Activated gamma-delta T cell treated with Interleukin-2 at 50 U/mL for 16 hours (primary cell): ENCODE measurements around the gene SFXN3.

Experiments
- DNase-seq: peaks from one replicate; pipeline ENCODE4 v3.0.0-alpha.2; 2020

Gene SFXN3

DNA sequence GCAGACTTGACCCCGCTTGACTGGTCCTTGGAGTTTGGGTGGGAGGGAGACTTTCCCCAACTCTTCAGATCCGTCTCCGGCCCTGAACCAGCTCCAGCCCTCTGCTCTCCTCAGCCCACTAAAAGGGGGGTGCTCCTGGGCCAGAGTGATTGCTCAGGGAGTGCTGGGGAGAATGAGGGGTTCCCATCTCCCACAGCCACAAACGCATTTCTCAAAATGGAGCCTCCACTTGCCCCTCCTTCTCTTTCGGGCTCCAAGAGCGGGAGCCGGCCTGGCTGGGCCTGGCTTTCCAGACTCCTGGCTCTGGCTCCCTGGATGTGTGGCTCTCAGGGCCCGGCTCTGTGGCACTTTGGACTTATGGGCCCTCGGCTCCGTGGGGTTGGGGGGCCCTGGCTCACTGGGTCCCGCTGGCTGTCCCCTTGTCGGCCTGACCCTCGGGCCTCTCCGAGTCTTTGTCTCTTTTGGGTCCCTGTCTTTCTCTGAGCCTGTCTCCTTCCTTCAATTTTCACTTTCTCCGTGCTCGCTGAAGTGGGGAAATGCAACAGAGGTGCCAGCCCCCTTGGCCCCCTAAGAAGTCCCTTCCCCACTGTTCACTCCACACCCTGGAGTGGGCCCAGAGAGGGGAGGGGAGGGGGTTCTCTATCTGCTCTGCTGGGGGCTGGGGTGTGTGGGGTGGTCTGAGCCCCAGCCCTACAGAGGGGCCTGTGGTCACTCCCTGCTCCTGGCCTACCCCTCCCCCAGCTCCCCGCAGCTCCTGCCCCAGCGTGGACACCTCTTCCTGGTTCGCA, 30.7 kb upstream of the SFXN3 start:
- no peak for DNase-seq

DNA sequence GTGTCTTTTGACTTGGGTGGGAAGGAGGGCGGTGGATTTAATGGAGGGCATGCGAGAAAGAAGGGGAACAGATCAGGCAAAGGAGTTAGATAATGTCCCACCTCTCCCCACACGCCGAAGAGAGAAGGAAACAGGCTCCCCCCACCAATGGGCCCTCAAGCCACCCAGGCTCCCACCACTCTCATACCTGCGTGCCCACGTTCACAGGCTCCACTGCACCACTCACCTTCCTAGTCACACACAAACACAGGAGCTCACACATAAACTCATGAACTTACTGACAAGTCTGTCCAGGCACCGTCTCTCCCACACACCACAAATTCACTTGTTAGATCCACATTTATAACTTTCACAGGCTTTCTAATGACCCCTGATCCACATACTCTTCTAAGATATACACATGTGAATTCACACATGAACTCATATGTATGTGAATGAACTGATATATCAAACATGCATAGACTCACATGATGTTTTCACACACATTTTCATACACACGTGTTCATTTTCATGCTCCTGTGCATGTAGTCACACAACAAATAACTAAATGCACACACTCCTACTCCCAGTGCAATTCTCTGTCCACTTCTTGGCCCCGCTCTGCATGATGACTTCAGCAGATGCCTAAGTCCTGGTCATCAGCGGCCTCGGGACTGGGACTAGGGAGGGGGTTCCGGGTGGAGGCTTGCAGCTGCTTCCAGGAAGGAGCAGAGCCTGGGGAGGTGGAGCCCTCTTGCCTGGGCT, 29.9 kb upstream of the SFXN3 start:
- no peak for DNase-seq

DNA sequence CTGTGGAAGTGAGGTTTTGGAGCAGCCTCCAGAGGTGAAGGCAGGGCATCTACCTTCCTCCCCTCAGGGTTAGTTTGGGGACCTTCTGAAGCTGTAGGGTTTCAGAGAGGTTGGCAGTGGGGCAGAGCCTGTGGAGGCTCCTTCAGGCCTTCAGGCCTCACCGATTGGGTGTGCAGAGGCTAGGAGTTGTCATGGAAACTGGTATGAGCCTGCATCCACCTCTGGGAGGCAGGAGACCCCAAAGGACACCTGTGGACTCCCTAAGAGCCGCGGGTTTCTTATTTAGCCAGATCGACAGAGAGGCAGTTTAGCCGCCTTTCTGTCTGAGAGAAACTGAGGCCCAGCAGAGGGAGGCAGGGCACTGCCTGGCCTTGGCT, 29.4 kb upstream of the SFXN3 start:
- DNase-seq: no peak

DNA sequence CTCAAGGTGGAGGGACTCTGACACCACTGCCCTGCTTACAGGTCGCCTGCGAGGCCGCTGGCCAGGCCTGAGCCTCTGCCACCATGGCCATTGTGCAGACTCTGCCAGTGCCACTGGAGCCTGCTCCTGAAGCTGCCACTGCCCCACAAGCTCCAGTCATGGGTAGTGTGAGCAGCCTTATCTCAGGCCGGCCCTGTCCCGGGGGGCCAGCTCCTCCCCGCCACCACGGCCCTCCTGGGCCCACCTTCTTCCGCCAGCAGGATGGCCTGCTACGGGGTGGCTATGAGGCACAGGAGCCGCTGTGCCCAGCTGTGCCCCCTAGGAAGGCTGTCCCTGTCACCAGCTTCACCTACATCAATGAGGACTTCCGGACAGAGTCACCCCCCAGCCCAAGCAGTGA, 28.6 kb upstream of the SFXN3 start:
- DNase-seq: no peak

DNA sequence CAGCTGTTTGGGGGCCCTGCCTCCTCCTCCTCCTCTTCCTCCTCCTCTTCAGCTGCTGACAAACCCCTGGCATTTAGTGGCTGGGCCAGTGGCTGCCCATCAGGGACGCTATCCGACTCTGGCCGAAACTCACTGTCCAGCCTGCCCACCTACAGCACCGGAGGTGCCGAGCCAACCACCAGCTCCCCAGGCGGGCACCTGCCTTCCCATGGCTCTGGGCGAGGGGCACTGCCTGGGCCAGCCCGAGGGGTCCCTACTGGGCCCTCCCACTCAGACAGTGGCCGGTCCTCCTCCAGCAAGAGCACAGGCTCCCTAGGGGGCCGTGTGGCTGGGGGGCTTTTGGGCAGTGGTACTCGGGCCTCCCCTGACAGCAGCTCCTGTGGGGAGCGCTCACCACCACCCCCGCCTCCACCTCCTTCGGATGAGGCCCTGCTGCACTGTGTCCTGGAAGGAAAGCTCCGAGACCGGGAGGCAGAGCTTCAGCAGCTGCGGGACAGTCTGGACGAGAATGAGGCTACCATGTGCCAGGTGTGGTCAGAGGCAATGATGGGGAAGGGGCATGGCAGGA, 27.3 kb upstream of the SFXN3 start:
- no peak for DNase-seq

DNA sequence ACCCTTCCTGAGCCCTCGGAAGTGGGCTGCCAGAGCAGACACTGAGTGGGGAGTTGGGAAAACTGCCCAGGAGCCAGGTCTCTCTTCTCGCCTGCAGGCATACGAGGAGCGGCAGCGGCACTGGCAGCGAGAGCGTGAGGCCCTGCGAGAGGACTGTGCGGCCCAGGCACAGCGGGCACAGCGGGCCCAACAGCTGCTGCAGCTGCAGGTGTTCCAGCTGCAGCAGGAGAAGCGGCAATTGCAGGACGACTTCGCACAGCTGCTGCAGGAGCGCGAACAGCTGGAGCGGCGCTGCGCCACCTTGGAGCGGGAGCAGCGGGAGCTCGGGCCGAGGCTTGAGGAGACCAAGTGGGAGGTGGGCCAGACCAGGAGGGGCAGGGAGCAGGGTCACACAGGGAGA, 25.7 kb upstream of the SFXN3 start:
- DNase-seq: no peak

DNA sequence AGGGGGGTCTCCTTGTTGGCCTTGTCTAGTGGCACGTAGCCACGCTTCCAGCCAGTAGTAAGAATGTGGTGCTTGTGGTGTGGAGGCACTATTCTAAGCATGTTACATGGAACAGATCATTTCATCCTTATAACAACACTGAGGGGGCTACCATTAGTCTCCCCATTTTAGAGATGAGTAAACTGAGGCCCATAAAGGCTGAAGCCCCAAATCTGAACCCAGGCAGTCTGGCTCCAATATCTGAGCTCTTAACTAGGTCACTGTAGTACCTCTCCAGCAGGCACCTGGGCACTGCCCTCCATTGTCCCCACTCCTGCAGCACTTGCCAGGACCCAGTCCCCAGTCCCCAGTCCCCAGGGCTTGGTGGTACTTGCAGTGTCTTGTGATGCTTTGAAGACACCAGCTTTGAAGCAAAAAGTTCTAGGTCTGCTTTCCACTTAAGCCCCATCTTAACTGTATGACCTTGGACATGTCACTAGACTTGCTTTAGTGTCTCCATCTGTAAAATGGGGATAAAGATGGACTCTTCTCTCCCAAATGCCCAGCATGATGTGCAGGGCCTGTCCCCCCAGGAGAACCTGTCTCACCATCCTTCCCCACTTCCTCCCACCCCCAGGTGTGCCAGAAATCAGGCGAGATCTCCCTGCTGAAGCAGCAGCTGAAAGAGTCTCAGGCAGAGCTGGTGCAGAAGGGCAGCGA, 25.0 kb upstream of the SFXN3 start:
- no peak for DNase-seq

DNA sequence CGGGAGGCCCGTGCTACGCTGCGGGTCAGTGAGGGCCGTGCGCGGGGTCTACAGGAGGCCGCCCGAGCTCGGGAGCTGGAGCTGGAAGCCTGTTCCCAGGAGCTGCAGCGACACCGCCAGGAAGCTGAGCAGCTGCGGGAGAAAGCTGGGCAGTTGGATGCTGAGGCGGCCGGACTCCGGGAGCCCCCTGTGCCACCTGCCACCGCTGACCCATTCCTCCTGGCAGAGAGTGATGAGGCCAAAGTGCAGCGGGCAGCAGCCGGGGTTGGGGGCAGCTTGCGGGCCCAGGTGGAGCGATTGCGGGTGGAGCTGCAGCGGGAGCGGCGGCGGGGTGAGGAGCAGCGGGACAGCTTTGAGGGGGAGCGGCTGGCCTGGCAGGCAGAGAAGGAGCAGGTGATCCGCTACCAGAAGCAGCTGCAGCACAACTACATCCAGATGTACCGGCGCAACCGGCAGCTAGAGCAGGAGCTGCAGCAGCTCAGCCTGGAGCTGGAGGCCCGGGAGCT, 24.4 kb upstream of the SFXN3 start:
- no peak for DNase-seq

DNA sequence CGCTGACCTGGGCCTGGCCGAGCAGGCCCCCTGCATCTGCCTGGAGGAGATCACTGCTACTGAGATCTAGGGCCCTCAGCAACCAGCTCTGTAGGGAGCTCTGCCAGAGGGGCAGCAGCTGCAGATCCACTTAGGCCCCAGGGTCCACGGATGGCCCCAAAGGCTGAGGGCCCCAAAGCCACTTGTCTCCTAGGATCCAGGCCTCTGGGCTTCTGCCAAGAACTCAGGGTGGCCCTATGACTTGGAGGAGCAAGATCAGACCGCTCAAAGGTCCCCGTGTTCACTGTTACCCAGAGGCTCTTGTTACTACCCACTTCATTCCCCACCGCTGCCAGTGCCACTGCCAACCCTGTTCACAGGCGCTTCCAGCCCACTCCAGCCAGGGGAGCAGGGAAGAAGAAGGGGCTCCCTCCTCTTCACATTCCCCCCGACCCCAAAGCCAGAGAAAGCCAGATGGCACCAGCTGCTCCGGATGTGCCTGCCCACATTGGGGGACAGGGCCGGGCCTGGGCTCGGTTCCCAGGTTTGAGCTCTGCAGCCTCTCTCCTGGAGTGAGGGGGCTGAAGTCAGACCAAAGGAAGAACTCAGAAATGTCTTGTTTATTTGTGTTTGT, 23.8 kb upstream of the SFXN3 start:
- no peak for DNase-seq

DNA sequence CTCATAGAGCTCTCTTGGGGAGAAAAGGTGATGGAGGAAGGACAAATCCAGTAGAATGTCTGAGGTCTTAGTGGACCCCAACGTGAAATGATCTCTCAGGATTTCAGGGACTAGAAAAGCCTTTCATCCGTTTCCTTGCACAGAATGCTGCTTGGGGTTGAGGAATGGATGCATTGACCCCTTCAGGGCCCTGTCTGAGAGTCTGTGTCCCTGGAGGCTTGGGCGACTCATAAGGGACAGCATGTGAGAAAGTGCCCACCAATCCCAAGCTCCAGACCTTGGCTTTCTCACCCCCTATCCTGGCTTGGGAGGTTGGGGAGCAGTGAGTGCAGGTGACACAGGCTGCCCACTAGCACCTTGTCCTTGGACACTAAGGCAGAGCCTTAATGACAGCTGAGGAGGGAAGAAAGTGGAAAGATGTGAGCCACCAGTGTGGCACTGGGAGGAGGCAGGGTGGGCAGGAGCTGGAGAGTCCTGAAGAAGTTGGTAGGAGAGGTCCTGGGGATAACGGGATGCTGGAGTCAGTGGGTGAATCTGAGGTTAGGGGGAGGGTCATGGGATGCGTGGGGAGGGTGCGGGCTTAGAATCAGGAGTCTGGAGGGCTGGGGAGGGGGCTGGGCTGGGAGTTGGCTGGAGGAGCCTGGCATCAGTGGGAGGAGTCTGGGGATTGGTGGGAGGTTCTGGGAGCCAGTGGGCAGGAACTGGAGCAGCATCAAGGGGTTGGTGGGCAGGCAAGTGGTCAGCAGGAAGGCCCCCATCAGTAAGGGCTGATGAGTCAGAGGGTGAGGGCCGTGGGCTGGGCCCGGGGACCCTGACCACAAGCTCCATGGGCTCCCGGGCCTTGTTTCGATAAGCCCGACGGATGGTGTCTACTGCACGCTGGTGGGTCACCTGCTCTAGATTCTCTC, 22.9 kb upstream of the SFXN3 start:
- no peak for DNase-seq

DNA sequence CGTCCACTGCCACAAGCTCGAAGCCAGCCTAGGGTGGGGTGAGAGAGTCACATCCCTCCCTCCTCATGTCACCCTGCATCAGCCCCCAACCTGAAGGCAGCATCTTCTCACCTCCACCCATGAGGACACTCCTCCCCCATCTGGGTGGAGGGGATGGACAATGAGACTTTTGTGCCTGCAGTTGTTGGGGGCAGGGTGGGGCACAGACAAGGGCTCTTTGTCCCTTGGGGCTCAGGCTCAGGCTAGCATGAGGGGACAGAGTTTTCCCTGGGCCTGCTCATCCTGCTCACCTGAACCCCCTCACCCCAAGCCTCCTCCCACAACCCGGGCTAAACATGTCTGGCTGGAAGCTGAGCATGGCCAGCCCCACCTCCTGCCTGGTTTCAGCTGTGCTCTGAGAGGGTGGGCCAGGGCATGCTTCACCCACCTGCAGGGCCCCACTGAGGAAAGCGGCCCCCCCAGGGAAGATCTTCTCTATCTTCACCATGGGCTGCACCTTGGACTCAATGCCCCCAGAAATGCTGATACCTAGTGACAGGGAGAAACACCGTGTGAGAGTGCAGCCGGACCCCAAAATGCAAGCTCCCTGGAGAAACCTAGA, 22.1 kb upstream of the SFXN3 start:
- DNase-seq: no peak

DNA sequence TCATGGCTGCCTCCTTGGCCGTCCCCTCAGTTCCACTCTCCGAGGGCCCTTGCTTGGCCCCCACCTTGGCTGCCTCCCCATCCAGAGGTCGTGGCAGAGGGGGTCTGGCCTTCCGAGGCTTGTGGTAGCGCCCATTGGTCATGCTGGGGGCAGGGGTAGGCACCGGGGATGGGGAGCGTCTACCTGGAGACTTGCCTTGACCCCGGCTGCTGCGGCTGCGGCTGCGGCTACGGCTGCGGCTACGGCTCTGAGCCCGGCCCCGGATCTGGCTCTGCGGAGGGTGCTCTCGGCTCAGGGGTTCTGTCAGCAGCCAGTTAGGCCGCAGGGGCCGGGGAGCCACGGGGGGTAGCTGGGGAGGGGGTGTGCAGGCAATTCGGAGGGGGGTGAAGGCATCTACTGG, 20.7 kb upstream of the SFXN3 start:
- DNase-seq: no peak

DNA sequence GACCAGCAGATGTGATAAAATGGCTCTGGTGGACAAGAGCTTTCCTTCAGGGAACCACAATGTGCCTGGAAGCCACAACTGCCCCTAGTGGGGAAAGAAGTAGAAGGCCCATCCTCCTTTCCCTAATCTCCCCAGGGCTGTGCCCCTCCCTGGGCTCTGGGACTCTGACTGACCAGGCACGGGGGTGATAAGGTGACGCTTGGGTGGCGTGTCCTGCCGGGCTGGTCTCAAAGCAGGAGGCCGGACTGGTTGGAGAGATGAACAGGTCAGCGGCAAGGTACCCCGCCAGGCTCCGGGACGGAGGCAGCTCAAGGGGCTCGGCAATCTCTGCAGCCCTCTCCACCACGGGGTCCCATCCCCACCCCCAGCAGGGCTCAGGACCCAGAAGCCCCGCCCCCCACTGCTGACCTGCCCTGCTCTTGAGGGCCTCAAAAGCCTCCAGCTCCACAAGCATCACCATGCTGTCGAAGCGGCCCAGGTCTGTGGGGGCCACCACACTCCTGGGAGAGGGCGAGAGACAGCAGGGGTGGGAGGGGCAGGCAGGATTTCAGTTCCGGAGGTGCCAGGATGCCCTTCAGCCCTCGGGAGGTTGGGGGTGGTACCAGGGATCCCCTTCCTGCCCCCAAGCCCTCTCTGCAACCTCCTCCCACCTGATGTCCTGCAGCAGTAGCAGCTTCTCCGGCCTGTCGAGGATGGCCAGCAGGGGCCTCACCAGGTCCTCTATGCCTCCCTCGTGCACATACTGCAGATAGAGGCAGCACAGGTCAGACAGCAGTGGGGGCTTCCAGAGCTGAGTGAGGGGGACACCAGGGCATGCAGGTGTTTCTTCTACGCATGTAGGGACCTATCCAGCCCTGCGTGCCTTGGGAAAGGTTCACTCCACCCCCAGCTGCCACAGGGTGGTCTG, 19.3 kb upstream of the SFXN3 start:
- no peak for DNase-seq

DNA sequence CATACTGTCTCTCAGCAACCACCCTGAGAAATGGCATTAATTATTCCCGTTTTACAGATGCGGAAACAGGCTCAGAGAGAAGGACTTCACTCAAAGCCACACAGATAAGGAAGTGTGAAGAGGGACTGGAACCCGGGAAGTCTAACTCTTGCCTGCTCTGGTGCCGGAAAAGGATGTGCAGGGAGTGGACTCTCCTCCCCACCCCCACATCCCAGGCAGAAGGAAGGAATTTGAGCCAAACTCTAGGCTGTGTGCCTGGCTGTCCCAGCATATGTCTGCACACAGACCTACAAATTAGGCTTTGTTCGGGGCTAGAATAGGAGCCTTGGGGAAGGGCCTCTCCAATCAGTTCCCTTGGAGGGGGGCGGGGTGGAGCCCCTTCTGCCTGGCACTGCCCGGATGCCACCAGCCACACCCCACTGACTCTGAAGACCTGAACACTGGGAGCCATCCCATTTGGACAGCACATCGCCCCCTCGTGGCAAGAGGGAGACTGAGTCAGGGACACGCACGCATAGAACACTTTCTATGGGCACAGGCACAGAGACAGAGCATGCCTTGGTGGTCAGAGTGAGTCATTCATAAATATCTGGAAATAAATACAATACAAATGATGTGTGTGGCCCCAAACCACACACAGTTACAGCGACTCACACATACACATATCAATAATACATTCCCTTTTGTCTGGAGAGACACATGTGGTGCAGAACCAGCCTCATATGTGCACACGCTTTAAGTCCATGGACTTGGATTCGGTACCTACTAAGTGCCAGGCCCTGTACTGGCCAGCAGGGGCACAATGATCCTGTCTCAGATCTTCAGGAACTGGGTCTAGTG, 18.3 kb upstream of the SFXN3 start:
- peak; percentile 69 for DNase-seq

DNA sequence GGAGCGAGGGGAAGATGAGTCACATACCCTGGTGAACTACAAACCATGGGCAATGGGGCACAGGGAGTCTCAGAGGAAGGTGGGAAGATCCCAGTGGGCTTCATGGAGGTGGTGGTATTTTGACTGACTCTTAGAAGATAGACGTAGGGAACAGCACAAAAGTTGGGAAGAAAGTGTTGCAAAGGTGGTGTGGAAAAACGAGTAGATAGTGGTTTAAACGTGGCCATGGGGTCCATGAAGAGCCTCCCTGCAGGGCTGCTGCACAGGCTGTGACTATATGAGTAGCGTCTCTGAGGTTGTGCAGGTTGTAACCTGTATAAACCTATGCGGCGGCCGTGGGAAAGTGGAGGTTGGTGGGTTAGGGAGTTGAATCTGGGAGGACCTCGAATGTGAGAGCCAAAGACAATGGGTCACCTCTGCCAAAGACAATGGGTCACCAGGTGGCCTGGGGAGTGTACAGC, 17.6 kb upstream of the SFXN3 start:
- DNase-seq: no peak

DNA sequence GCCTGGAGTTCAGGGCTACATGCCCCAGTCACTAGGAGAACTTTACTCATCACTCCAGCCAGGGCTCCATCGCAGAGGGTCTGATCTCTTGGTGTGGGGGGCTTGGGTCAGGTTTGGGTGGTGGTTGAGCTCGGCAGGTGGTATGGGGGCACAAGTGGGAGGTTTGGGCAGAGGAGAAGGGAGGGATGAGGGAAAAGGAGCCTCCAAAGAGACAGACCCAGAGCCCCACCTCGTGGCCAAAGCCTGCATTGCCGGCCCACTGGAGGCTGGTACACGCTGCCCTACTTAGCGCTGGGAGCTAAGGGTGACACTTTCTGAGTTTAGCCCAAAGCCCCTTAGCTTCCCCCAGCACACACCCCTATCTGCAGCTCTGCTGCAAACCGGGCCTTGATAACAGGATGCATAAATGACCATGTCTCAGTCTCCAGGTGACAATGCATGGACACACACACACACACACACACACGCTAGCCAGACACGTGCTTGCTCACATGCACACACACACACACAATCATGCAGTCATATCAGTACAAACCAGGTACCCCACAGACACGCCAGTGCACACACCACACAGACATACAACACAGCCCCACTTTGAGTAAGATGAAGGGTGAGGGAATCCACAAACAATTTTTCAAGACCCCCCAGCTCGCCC, 16.7 kb upstream of the SFXN3 start:
- peak; percentile 76 for DNase-seq

DNA sequence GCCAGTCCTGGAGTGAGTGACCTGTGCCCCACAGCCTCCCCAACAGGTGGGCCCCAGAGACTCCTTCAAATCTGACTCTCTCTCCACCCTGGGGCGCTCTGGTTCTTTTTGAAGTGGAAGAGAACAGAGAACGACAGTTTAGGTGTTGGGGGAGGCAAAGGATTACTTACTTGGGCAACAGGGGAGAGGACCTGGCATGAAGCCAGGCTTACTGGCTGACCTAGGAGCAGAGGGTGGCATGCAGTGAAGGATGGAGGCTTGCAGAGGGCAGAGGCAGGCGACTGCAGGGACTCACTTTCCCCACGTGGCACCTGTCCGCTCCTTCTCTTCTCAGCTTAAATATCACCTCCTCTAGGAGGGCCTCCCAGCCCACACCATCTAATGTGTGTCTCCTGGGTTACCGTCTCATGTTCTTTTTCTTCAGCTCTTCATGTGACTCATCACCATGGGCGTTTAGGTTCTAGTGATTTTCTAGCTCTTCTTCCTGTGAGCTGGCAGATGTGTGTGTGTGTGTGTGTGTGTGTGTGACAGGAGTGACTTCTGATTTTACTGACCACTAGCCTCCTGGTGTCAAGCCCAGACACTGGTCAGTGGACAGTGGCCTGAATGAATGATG, 16.0 kb upstream of the SFXN3 start:
- DNase-seq: no peak

DNA sequence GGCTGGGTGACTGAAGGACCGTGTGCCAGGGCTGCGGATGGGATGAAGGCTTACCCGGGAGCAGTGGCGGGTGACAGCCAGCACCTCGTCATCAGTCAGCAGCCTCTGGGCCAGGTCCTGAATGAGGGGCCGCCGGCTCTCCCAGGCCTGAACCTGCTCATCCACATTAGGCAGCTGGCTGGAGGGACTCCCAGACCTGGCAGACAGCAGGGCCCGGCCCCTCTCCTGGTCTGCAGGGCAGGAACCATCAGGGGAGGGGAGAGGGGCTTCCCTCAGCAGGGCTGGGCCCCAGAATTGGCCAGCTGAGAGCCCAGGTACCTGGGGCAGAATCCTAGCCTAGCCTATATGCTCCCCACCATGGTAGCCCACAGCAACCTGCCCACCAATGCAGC, 15.5 kb upstream of the SFXN3 start:
- no peak for DNase-seq
